ENCODE measurements around the gene PAAF1.

The PAAF1 gene

GRCh38 chr11:73946798-73947458, 70.1 kb downstream of the PAAF1 start:
- no peak for DNase-seq (ENCODE audit: low read depth)

- no peak for DNase-seq (ENCODE audit: low read depth)
Observed at GRCh38 chr11:73949246-73949645, 72.4 kb downstream of the PAAF1 start.

- DNase-seq (ENCODE audit: low read depth): no peak
Observed at GRCh38 chr11:73949912-73950311, 73.1 kb downstream of the PAAF1 start.

GRCh38 chr11:73950869-73951710, 74.3 kb downstream of the PAAF1 start, which contains the start of gene DNAJB13:
Gene DNAJB13, plus strand, starts transcription at chr11:73951026. Its CDS starts 44 bp downstream, at chr11:73951070.
- no peak for DNase-seq (ENCODE audit: low read depth)

GRCh38 chr11:73951797-73952196, 75.0 kb downstream of the PAAF1 start:
- DNase-seq (ENCODE audit: low read depth): no peak

- DNase-seq (ENCODE audit: low read depth): no peak
Observed at GRCh38 chr11:73956876-73957653, 80.3 kb downstream of the PAAF1 start.

- no peak for DNase-seq (ENCODE audit: low read depth)
Observed at GRCh38 chr11:73957654-73958361, 81.0 kb downstream of the PAAF1 start.

- no peak for DNase-seq (ENCODE audit: low read depth)
Observed at GRCh38 chr11:73958521-73959141, 81.8 kb downstream of the PAAF1 start.

- DNase-seq (ENCODE audit: low read depth): no peak
Observed at GRCh38 chr11:73961321-73961720, 84.5 kb downstream of the PAAF1 start.

GRCh38 chr11:73962101-73962705, 85.4 kb downstream of the PAAF1 start:
- DNase-seq (ENCODE audit: low read depth): no peak

GRCh38 chr11:73963861-73964260, 87.1 kb downstream of the PAAF1 start:
- no peak for DNase-seq (ENCODE audit: low read depth)

GRCh38 chr11:73965076-73965763, 88.4 kb downstream of the PAAF1 start:
- no peak for DNase-seq (ENCODE audit: low read depth)

GRCh38 chr11:73965764-73966121, 88.9 kb downstream of the PAAF1 start:
- DNase-seq (ENCODE audit: low read depth): no peak

- DNase-seq (ENCODE audit: low read depth): no peak
Observed at GRCh38 chr11:73968356-73968966, 91.7 kb downstream of the PAAF1 start.

- DNase-seq (ENCODE audit: low read depth): no peak
Observed at GRCh38 chr11:73969091-73969490, 92.3 kb downstream of the PAAF1 start.

- DNase-seq (ENCODE audit: low read depth): no peak
Observed at GRCh38 chr11:73969991-73970800, 93.4 kb downstream of the PAAF1 start.

- DNase-seq (ENCODE audit: low read depth): no peak
Observed at GRCh38 chr11:73971175-73971719, 94.4 kb downstream of the PAAF1 start.

- DNase-seq (ENCODE audit: low read depth): no peak
Observed at GRCh38 chr11:73972187-73972586, 95.4 kb downstream of the PAAF1 start.

All from stimulated activated CD8-positive, alpha-beta memory T cell treated with anti-CD3 and anti-CD28 coated beads, Interleukin-15, amount 100 ng/mL, for 1 hour (primary cell).